ENCODE data around the gene UGT2B17.
"Not testable (repeated sequence)": the region's sequence is repeated elsewhere in the genome, so short reads cannot be mapped to it uniquely, and the experiment has no call there.

The UGT2B17 gene

GRCh38 chr4:68520985-68521384 lies 55.1 kb downstream of the UGT2B17 start:
- no peak for DNase-seq (ENCODE audit: extremely low spot score)
- TF ChIP-seq TARDBP (IDR thresholded peaks at IDR 0.05) (no peak), L3MBTL2 (conservative IDR thresholded peaks at IDR 0.05) (no peak), ARNT (IDR thresholded peaks at IDR 0.05) (no peak), PKNOX1 (IDR thresholded peaks at IDR 0.05) (no peak), NFRKB (IDR thresholded peaks at IDR 0.05) (no peak), HDGF (IDR thresholded peaks at IDR 0.05; ENCODE audit: borderline replicate concordance) (no peak), SP1 (IDR thresholded peaks at IDR 0.05) (no peak), FOXA1 (IDR thresholded peaks at IDR 0.05) (no peak), SUZ12 (IDR thresholded peaks at IDR 0.05) (no peak), CTBP1 (IDR thresholded peaks at IDR 0.05; ENCODE audit: borderline replicate concordance) (no peak), LEF1 (IDR thresholded peaks at IDR 0.05; ENCODE audit: borderline replicate concordance) (no peak), ZNF384 (IDR thresholded peaks at IDR 0.05) (no peak), ELF4 (IDR thresholded peaks at IDR 0.05) (no peak), FOXM1 (IDR thresholded peaks at IDR 0.05; ENCODE audit: borderline replicate concordance) (no peak), BHLHE40 (IDR thresholded peaks at IDR 0.05; ENCODE audit: borderline replicate concordance) (no peak)
- POLR2A ChIA-PET = no interaction called here
- CTCF ChIA-PET = no interaction called here

- no peak for DNase-seq (ENCODE audit: extremely low spot score)
- ChIA-PET CTCF (no interaction called here), POLR2A (no interaction called here)
- no peak for TF ChIP-seq BHLHE40 (IDR thresholded peaks at IDR 0.05; ENCODE audit: borderline replicate concordance)
- TF ChIP-seq ARNT (IDR thresholded peaks at IDR 0.05) = no peak
- no peak for TF ChIP-seq HDGF (IDR thresholded peaks at IDR 0.05; ENCODE audit: borderline replicate concordance)
- no peak for TF ChIP-seq FOXM1 (IDR thresholded peaks at IDR 0.05; ENCODE audit: borderline replicate concordance)
- TF ChIP-seq PKNOX1 (IDR thresholded peaks at IDR 0.05) = no peak
These were observed 57.2 kb downstream of the UGT2B17 start for GRCh38 chr4:68518889-68519288.

- POLR2A ChIA-PET; CTCF ChIA-PET; DNase-seq (ENCODE audit: extremely low spot score): not testable (repeated sequence)
These were observed 70.7 kb downstream of the UGT2B17 start for GRCh38 chr4:68505452-68505851.

- POLR2A ChIA-PET; DNase-seq (ENCODE audit: extremely low spot score); CTCF ChIA-PET: not testable (repeated sequence)
These were observed 71.3 kb downstream of the UGT2B17 start for GRCh38 chr4:68504836-68505235.

GRCh38 chr4:68503462-68503861 lies 72.7 kb downstream of the UGT2B17 start:
- DNase-seq (ENCODE audit: extremely low spot score); CTCF ChIA-PET; POLR2A ChIA-PET: not testable (repeated sequence)

GRCh38 chr4:68499021-68499420 lies 77.1 kb downstream of the UGT2B17 start:
- CTCF ChIA-PET = no interaction called here
- no peak for DNase-seq (ENCODE audit: extremely low spot score)

GRCh38 chr4:68498413-68499007 lies 77.6 kb downstream of the UGT2B17 start:
- CTCF ChIA-PET = no interaction called here
- TF ChIP-seq SP1 (IDR thresholded peaks at IDR 0.05) = no peak
- TF ChIP-seq L3MBTL2 (conservative IDR thresholded peaks at IDR 0.05) = no peak
- no peak for TF ChIP-seq FOXM1 (IDR thresholded peaks at IDR 0.05; ENCODE audit: borderline replicate concordance)
- no peak for TF ChIP-seq SUZ12 (IDR thresholded peaks at IDR 0.05)
- no peak for TF ChIP-seq CTBP1 (IDR thresholded peaks at IDR 0.05; ENCODE audit: borderline replicate concordance)
- TF ChIP-seq ARNT (IDR thresholded peaks at IDR 0.05) = no peak
- no peak for TF ChIP-seq PKNOX1 (IDR thresholded peaks at IDR 0.05)
- no peak for TF ChIP-seq FOXA1 (IDR thresholded peaks at IDR 0.05)
- no peak for TF ChIP-seq HDGF (IDR thresholded peaks at IDR 0.05; ENCODE audit: borderline replicate concordance)
- no peak for TF ChIP-seq NFRKB (IDR thresholded peaks at IDR 0.05)
- no peak for TF ChIP-seq TARDBP (IDR thresholded peaks at IDR 0.05)
- no peak for TF ChIP-seq ZNF384 (IDR thresholded peaks at IDR 0.05)
- no peak for TF ChIP-seq LEF1 (IDR thresholded peaks at IDR 0.05; ENCODE audit: borderline replicate concordance)
- TF ChIP-seq ELF4 (IDR thresholded peaks at IDR 0.05) = no peak
- TF ChIP-seq FOXK2 (IDR thresholded peaks at IDR 0.05) = no peak
- no peak for TF ChIP-seq BHLHE40 (IDR thresholded peaks at IDR 0.05; ENCODE audit: borderline replicate concordance)
- peak; percentile 46 for DNase-seq (ENCODE audit: extremely low spot score)
- POLR2A ChIA-PET = no interaction called here

More at GRCh38 chr4:68499021-68499420, 77.1 kb downstream of the UGT2B17 start:
- POLR2A ChIA-PET = no interaction called here
- TF ChIP-seq ELF4 (IDR thresholded peaks at IDR 0.05) = no peak
- no peak for TF ChIP-seq L3MBTL2 (conservative IDR thresholded peaks at IDR 0.05)
- no peak for TF ChIP-seq TARDBP (IDR thresholded peaks at IDR 0.05)
- TF ChIP-seq FOXA1 (IDR thresholded peaks at IDR 0.05) = no peak
- no peak for TF ChIP-seq ARNT (IDR thresholded peaks at IDR 0.05)
- no peak for TF ChIP-seq FOXK2 (IDR thresholded peaks at IDR 0.05)
- no peak for TF ChIP-seq SUZ12 (IDR thresholded peaks at IDR 0.05)
- no peak for TF ChIP-seq NFRKB (IDR thresholded peaks at IDR 0.05)
- no peak for TF ChIP-seq HDGF (IDR thresholded peaks at IDR 0.05; ENCODE audit: borderline replicate concordance)
- no peak for TF ChIP-seq FOXM1 (IDR thresholded peaks at IDR 0.05; ENCODE audit: borderline replicate concordance)
- no peak for TF ChIP-seq ZNF384 (IDR thresholded peaks at IDR 0.05)
- TF ChIP-seq LEF1 (IDR thresholded peaks at IDR 0.05; ENCODE audit: borderline replicate concordance) = no peak
- TF ChIP-seq BHLHE40 (IDR thresholded peaks at IDR 0.05; ENCODE audit: borderline replicate concordance) = no peak
